GM19351 (cell line): Measurements from ENCODE around the gene WDR47.
A peak's percentile ranks its signal among the peaks of the same experiment; 100 is the strongest.
"Not testable (repeated sequence)": the region's sequence is repeated elsewhere in the genome, so short reads cannot be mapped to it uniquely, and the experiment has no call there.

Source experiments
- ATAC-seq: cut with Tn5 transposase; IDR thresholded peaks from one replicate; pipeline ENCODE4 v1.9.1; 2021; ENCODE audit warnings: mild to moderate bottlenecking, moderate library complexity; ENCODE audit not compliant: unreplicated experiment

The WDR47 gene

DNA sequence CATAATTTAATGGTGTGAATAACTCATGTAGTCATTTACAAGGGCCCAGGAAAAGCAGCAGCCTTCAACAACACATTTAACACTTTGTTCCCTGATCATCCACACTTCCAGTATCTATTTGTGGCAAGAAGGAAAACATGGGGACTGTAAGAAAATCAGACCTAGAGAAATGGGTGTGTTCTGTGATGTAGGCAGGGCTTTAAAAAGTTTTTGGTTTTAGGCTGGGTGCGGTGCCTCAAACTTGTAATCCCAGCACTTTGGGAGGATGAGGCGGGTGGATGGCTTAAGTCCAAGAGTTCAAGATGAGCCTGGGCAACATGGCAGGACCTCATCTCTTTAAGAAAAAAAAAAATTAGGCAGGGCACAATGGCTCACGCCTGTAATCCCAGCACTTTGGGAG, 14.2 kb upstream of the WDR47 start:
- no peak for ATAC-seq

DNA sequence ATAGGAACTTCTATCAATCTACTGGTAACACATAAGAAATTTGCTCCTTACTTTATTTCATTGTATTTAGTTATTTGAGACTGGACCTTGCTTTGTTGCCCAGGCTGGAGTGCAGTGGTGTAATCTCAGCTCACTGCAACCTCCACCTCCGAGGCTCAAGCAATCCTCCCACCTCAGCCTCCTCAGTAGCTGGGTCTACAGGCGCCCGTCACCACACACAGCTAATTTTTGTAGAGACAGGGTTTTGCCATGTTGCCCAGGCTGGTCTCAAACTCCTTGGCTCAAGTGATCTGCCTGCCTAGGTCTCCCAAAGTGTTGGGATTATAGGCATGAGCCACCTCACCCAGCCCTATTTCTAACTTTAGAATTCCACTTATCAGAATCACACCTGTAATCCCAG, 10.2 kb upstream of the WDR47 start:
- ATAC-seq, result not testable (repeated sequence)

DNA sequence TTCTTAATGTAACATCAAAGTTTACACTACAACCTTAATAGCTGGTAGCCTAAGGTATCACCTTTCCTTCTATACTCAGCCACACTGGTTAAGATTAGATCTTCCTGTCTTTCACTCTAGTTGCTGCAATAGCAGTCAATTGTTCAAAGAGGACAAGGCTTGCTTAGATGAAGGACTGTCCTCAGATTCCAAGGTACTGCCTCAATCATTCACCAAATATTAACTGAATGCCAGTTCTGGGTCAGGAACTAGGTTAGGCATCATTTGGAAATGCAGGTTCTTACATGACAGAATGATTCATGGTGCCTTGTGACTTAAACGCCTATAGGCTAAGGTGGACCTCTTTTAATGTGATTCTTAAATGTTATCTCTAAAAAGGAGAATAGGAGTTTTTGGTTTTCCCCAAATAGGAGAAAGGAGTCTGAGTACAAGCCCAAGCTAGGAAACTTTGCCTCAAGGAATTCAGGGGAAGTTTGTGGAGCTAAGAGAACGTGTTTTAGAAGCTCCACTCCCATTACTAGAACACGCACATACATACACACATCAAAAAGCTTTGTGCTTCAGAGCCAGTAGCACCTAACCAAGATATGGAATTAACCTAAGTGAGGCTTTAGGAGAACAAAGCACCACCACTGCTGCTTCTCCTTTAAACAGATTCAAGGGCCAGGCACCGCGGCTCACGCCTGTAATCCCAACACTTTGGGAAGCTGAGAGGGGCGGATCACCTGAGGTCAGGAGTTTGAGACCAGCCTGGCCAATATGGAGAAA, 8.5 kb upstream of the WDR47 start:
- ATAC-seq, result no peak

DNA sequence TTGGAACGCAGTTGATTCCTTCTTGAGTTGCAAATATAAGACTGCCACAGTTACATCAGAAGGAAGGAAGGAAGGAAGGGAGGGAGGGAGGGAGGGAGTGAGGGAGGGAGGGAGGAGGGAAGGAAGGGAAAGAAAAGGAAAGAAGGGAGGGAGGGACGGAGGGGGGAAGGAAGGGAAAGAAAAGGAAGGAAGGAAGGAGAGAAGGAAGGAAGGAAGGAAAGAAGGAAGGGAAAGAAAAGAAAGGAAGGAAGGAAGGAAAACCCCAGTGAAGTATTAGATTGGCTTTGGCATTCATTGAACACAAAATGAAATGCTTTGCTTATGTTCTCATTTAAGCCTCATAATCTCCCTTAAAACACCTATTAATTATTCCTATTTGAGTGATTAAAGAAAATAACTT, 6.4 kb upstream of the WDR47 start:
- no peak for ATAC-seq

DNA sequence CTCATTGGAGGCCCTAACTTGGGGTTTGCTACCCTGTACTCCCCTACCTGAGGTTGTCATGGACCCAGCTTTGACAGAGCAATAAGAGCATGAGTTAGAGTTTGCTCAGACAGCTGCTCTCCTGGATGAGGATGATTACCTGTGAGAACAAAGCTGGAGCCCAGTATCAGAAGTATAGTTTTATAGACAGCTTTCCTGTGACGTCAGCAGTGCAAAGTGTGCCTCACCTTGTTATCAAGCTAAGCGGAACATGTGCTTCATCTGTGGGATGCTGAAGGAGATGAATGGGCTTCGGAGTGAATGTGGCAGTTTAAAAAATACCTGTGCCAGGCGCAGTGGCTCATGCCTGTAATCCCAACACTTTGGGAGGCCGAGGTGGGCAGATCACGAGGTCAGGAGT, 5.4 kb upstream of the WDR47 start:
- no peak for ATAC-seq

DNA sequence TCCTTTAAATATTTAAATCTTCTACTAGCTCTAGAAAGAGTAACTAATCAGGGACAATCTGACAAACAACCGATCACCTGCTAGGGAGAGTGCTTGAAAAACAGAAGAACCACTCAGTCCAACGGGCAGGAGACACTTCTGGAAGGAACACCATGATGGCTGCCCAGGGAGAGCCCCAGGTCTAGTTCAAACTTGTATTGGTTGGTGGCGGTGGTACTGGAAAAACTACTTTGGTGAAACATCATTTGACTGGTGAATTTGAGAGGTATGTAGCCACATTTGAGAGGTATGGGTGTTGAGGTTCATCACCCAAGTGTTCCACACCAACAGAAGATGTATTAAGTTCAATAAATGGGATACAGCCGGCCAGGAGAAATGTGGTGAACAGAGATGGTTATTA, 4.8 kb upstream of the WDR47 start:
- ATAC-seq, result no peak

DNA sequence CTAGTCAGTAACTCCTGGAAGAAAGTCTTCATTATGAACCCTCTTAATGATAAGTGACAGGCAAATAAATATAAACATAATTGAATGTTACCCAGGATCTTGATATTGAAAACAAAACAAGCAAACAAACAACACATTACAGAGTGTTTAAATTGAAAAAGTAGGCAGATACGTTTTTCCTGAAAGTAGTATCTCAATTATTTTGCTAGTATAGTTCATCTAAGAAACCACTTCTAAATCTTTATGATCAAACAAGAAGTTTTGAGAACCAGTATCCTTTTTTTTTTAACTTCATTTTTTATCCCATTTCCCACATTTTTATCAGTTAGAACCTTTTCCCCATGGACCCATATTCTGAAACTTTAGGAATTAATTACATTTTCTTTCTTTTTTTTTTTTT, 3.7 kb upstream of the WDR47 start:
- no peak for ATAC-seq

DNA sequence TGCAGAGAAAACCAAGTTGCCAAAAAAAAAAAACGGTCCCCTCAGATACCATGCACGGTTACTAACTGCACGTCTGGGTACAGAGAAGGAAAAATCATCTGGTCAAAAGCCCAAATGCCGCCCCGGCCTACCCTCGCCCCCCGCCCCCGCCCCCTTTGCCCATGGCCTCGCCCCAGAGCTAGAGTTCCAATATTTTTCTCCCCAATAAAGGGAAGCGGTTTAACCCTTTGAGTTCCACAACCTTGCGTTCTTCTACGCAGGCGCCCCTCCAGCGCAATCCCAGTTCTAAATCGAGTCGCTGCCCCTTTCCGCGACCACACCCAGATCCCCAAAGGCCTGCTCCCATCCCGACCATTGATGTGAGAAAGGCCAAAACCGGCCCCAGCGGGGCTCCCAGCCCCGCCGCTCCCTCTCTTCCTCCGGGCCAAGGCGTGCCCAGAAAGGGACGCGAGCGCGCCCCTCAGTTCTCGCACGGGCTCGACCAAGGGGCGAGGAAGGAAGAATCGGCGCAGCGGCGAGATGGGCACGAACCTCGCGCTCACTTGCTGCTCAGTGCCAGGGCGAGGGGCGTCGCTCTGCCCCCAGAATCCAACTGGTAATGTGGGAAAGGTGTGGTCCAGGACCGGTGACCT, 797 bp downstream of the WDR47 start:
- peak; percentile 27 for ATAC-seq

DNA sequence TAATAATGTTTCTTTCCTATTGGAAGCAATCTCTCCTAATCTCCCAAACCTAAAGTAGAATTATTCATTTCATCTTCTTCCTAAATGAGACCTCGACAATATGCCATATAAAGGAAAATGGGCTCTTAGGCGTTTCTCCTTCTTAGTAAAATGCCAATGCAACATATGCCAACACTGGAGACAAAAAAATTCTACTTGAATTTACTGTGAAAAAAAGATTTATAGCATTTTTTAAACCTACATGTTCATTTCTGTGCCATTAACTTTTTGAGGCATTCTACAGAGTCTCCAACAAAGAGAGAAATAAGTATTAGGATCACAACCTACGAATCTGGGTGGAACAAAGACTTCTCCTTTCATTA, 1.3 kb downstream of the WDR47 start:
- no peak for ATAC-seq

DNA sequence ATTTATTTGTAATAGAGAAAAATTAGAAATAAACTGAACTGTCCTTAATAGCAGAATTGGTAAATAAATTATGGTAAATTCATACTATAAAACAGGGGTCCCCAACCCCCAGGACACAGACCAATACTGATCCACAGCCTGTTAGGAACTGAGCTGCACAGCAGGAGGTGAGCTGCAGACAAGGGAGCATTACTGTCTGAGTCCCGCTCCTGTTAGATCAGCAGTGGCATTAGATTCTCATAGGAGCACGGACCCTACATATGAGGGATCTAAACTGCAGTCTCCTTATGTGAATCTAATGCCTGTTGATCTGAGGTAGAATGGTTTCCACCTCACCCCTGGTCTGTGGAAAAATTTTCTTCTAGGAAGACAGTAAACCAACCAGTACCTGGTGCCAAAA, 7.5 kb downstream of the WDR47 start:
- no peak for ATAC-seq

DNA sequence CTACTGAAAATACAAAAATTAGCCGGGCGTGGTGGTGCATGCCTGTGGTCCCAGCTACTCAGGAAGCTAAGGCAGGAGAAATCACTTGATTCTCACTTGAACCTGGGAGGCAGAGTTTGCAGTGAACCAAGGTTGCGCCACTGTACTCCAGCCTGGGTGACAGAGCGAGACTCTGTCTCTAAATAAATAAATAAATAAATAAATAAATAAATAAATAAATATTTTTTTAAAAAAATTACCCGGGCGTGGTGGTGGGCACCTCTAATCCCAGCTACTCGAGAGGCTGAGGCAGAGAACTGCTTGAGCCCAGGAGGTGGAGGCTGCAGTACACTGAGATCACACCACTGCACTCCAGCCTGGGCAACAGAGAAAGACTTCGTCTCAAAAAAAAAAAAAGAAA, 12.4 kb downstream of the WDR47 start:
- ATAC-seq, result not testable (repeated sequence)

DNA sequence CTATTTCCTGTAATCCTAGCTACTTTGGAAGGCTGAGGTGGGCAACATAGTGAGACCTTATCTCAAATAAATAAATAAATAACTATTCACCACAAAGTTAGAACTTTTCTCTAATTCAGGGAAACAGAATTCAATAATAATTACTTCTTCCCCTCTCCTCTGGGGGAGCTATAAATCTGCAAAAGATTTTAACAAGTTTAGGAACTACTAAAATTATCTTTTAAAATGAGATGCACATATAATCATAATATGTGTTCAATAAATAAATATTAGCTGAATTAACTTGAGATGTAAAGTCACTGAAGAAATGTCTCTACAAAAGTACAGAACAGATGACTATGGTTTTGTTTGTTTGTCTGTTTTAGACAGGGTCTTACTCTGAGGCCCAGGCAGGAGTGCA, 14.1 kb downstream of the WDR47 start:
- no peak for ATAC-seq

DNA sequence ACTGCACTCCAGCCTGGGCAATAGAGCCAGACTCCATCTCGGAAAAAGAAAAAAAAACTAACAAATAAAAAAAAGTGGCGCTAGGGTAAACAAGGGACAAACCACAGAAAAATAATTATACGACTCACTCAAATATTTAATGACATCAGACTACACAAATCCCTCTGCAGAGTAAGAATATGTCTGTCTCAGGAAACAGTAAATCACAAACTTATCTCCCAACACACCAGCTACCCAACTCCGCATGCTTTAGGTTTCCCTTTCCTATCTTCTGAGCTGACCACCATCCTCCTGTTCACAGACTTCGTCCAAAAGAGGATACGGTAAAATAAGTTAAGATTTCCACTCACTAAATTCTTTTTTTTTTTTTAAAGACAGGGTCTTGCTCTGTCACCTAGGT, 16.2 kb downstream of the WDR47 start:
- no peak for ATAC-seq

DNA sequence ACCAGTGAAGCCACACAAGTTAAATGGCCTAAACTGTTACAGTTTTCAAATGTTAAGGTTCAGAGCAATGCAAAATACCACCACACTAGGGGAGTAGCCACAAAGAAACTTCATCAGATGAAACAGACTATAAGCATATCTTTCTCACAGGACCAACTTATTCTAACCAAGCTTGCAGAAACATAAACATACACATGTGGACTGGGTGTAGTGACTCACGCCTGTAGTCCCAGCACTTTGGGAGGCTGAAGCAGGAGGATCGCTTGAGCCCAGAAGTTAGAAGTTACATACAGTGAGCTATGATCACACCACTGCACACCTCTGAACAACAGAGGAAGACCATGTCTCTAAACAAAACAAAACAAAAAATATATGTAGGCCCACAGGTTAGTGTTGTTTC, 17.3 kb downstream of the WDR47 start:
- no peak for ATAC-seq

DNA sequence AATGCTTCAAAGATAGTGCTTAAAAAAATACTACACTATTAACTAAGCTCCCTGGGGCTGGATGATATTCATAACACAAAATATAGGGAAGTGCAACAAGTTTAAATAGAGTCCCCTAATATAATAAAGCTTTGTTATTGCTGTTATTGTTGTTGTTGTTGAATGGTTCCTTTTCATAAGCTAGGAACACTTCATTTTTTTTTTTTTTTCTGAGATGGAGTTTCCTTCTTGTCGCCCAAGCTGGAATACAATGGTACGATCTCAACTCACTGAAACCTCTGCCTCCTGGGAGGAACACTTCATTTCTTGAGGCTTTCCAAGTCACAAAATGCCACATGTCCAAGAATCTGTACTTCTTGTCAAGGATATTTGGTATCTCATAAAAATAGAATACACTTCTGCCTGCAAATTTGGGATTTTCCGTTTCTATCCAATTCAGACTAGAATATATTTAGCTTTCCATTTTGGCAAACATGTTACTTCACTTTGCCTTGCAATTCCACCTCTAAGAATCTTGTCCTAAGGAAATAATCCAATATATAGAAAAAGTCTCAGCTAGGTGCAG, 21.1 kb downstream of the WDR47 start:
- ATAC-seq, result no peak

DNA sequence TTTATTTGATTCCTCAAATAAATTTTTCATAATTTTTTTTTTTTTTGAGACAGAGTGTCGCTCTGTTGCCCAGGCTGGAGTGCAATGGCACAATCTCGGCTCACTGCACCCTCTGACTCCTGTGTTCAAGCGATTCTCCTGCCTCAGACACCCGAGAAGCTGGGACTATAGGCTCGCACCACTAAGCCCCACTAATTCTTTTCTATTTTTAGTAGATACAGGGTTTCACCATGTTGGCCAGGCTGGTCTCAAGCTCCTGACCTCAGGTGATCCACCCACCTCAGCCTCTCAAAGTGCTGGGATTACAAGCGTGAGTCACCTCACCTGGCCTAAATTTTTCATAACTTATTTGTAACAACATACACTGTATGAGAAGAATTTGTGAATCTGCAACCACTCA, 24.2 kb downstream of the WDR47 start:
- not testable (repeated sequence) for ATAC-seq

DNA sequence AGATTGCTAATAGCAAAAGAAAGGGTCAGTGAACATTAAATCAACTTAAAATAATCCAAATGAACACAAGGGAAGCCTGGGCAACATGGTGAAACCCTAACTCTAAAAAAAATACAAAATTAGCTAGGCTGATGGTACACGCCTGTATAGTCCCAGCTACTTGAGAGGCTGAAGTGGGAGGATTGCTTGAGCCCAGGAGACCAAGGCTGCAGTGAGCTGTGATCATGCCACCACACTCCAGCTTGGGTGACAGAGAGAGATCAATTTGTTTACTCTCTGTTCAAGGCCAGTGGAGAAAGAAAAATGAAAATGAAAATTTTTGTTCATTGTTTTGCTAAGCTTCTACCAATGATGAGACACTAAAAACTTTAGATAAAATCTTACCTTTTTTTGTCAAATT, 24.8 kb downstream of the WDR47 start:
- no peak for ATAC-seq

DNA sequence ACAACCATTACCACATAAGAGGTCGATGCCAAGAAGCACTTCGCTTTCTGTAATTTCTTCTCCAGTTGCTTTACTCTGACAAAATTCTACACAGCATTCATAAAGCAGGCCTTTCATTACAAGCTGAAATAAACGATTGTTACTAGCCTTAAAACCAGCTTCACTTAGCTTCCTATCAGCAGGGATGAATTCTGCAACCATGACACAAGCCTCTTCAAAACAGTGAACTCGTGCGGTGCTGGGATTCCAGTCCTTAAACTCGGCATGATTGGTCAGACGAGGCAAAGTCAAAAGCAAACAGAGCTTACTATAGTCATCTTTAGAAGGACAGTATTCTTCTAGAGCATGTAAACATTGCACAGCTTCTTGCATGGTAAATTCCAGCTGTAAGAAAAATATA, 30.6 kb downstream of the WDR47 start:
- no peak for ATAC-seq

DNA sequence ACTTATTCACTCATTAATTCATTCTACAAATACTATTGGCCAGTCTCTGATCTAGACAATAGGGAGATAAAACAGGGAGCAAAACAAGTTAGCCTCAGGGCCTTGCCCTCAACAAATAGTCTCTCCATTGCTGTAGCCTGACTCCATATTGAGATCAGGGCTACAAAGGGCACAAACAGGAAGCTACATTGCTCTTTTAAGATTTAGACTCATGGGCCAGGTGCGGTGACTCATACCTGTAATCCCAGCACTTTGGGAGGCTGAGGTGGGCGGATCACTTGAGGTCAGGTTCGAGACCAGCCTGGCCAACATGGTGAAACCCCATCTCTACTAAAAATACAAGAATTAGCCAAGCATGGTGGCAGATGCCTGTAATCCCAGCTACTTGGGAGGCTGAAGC, 45.3 kb downstream of the WDR47 start:
- ATAC-seq, result not testable (repeated sequence)

DNA sequence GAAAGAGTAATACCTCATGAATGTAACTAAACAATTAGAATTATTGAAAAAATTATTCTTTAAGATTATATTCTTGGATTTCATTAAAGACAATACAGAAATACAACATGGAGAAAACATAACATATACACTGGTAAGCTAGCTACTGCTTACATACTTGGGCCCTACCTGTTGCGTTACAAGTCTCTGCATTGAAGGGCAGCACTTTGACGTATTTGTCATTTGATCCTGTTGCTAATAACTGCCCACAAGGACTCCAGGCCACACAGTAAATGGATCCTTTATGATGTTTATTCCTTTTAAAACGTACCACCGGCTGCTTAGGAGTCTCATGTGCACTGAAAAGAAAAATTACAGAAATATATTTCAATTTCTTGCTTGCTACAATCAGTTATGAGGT, 58.8 kb downstream of the WDR47 start:
- ATAC-seq, result no peak

DNA sequence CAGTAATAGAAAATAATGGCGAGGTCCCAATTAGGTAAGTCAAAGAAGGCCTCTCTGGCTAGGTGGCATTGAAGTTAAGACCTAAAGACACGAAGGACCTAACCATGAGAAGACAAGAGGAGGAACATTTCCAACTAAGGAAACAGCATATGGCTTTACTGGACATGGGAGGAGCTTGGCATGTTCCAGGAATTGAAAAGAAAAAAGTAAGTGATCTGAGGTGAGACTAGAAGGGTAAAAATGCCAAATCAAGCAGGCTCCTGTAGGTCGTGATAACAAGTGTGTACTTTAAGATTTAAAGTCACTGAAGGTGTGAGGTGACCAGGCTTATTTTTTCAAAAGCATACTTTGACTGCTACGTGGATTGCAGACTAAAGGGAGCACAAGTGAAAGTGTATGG, 65.2 kb downstream of the WDR47 start:
- ATAC-seq, result no peak

DNA sequence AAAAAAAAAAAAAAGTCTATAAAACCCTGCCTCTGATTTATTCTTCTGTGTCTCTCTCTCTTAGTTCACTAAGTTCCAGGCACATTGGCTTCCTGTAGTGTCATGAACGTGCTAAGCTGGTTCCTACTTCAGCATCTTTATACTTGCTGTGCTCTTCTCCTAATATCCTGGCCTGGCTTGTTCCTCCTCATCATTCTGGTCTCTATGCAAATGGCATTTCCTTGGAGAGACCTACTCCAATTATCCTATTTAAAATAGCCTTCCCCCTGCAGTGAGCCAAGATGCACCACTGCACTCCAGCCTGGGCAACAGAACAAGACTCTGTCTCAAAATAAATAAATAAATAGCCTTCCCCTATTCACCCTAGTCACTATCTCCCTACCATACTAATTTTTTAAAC, 69.0 kb downstream of the WDR47 start:
- no peak for ATAC-seq

DNA sequence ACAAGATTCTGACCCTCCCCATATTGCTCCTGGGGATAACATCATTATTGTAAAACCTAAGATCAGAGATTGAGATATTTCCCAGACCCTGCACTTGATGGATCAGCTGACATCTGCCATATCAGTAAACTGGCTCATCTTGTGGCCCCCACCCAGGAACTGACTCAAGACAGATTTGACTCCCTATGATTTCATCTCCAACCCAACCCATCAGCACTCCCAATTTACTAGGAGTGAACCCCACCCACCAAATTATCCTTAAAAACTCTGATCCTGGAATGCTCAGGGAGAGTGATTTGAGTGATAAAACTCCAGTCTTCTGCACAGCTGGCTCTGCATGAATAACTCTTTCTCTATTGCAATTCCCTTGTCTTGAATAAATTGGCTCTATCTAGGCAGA, 72.6 kb downstream of the WDR47 start:
- ATAC-seq, result no peak
